Embryonic facial prominence (tissue), 1 donor: ENCODE measurements around the gene DMXL2.
"Not testable (repeated sequence)": the region's sequence is repeated elsewhere in the genome, so short reads cannot be mapped to it uniquely, and the experiment has no call there.

ENCODE experiments used
- DNase-seq: peaks from one replicate; pipeline ENCODE4 v3.0.0-alpha.2; 2016; ENCODE audit errors: extremely low spot score

Gene DMXL2

DNA sequence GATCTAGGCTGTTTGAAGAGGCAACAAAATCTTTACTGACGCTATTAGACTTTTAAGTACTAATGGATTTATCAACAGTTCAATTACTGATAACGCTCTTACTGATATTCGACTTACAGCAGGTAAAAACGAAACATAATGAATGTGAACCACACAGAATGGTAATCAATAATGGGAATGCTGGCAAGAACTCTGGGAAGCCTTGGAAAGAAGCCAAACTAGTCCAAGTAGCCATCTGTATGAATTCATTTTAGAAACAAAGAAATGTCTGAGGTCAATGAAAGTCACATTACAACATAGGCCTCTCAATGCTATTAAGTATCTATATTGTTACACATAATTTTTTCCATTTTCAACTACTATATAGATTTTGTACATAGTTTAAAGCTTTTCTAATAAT, 130.0 kb downstream of the DMXL2 start:
- DNase-seq: no peak

- DNase-seq: no peak
Observed at GRCh38 chr15:51491941-51492340, 130.6 kb downstream of the DMXL2 start.

GRCh38 chr15:51484781-51485180, 137.8 kb downstream of the DMXL2 start:
- DNase-seq: no peak

DNA sequence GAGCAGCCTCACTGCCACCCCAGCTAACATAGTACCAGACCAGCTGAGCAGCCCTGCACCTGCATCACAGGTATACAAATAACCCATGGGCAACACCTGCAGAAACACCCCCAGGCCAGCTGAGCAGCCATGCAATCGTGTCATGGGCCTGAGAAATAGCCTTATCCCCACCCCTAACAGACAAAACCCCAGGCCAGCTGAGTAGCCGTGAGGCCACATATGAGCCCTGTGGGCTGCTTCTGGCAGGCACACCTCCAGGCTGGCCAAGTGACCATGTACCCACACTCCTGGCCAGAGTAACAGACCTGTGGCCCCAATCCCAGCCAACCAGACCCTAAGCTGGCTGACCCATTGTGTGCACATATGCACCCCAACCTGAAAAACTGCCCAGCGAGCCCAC, 138.6 kb downstream of the DMXL2 start:
- no peak for DNase-seq

GRCh38 chr15:51483520-51483919, 139.1 kb downstream of the DMXL2 start:
- no peak for DNase-seq

DNA sequence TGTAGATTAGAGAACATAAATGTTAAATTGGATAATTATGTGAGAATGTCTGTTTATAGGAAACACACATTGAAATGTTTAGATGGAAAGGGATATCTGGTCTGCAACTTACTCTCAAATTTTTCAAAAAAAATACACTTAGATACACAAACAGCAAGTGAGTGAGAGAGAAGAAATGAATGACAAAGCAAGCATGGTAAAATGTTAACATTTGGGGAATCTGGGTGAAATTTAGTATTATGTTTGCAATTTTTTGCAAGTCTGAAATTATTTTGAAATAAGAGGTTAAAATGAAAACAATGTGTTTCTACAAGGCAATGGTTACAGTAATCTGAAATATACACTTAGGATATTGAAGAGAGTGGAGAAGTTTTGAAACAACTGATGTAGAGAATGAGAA, 146.8 kb downstream of the DMXL2 start:
- no peak for DNase-seq

- no peak for DNase-seq
Observed at GRCh38 chr15:51470512-51470911, 152.1 kb downstream of the DMXL2 start.

DNA sequence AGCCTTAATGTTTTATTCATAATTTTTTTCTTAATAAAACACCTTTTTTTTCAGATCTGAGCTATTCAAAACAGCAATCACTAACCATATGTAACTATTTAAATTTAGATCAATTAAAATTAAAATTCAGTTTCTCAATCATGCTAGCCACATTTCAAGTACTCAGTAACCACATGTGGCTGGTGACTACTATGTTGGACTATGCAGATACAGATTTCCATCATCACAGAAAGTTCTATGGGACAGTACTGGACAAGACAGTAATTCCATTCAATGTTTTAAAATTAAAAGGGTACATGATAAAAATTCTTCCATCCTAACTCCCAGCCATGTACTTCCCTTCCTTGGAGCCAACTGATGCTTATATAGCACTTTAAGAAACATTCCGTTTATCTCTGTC, 161.8 kb downstream of the DMXL2 start:
- DNase-seq: no peak

GRCh38 chr15:51450001-51450400, 172.6 kb downstream of the DMXL2 start:
- no peak for DNase-seq

GRCh38 chr15:51448622-51449399, 173.8 kb downstream of the DMXL2 start:
- DNase-seq: no peak

DNA sequence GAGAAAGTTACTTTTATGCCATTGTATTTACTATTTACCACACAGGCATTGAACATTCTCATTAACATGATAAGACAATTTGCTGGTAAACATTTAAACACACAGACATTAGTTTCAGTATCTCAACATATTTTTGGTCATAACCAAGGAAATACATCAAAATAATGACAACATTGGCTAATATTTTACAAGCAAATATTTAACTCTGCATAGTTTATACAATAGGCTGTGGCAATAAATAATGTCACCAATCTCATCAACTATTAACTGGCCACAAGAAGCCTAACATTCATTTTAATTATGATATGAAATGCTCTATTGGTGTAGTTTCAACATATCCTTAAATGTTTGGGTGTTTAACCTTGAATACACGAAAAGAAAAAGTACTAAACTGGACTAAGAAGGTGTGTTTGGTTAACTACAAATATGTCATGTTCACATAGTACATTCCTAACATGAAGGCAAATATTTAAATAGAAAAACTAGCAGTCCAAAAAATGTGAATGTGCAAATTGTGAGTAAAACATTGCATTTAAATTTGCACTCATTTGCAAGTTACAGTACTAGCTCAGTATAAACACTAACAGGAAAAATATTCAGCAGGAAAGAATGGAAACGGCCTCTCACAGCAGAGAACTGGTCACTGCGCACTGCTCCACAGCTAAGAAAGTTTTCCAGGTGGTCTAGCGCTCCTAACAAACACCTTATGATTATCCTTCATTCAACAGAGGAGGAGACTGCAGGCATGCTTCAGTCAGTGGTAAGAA, 174.5 kb downstream of the DMXL2 start:
- no peak for DNase-seq

DNA sequence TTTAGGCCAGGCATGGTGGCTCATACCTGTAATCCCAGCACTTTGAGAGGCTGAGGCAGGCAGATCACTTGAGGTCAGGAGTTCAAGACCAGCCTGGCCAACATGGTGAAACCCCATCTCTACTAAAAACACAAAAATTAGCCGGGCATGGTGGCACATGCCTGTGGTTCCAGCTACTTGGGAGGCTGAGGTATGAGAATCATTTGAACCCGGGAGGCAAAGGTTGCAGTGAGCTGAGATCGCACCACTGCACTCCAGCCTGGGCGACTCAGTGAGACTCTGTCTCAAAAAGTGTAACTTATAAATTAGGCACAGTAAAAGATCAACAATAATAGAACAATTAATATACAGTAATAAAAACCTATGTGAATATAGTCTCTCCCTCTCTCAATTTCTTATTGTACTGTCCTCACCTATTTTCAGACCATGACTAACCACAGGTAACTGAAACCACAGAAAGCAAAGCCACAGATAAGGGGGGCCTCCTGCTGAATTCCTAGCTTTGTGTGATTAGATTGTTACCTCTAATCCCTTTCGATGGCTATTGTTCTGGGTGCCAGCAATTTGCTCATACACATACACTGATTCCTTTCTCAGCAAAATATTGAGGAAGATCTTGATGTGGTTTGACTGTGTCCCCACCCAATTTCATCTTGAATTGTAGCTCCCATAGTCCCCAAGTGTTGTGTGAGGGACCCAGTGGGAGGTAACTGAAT, 176.4 kb downstream of the DMXL2 start:
- not testable (repeated sequence) for DNase-seq

DNA sequence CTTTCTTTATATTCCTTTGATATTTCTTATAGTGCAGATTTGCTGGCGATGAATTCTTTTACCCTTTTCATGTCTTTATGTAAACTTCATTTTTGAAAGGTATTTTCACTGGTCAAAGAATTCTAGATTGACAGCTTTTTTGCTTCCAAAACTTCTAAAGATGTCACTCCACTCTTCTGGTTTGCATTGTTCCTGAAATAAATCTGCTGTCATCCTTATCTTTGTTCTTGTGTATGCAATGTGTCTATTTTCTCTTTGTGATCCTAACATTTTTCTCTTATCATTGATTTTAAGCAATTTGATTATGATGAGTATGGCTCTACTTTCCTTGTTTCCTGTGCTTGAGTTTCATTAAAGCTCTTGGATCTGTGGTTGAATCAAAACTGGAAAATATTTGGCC, 177.8 kb downstream of the DMXL2 start:
- DNase-seq: no peak

GRCh38 chr15:51444112-51444511, 178.5 kb downstream of the DMXL2 start:
- DNase-seq: no peak

- DNase-seq: no peak
Observed at GRCh38 chr15:51443282-51443914, 179.2 kb downstream of the DMXL2 start.

DNA sequence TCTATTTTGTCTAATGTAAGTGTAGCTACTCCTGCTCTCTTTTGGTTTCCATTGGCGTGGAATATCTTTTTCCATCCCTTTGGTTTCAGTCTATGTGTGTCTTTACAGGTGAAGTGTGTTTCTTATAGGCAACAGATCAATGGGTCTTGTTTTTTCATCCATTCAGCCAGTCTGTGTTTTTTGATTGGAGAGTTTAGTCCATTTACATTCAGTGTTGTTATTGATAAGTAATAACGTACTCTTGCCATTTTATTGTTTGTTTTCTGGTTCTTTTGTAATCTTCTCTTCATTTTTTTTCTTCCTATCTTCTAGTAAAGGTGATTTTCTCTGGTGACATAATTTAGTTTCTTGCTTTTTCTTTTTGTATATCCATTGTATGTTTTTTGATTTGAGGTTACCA, 184.0 kb downstream of the DMXL2 start:
- DNase-seq: no peak

DNA sequence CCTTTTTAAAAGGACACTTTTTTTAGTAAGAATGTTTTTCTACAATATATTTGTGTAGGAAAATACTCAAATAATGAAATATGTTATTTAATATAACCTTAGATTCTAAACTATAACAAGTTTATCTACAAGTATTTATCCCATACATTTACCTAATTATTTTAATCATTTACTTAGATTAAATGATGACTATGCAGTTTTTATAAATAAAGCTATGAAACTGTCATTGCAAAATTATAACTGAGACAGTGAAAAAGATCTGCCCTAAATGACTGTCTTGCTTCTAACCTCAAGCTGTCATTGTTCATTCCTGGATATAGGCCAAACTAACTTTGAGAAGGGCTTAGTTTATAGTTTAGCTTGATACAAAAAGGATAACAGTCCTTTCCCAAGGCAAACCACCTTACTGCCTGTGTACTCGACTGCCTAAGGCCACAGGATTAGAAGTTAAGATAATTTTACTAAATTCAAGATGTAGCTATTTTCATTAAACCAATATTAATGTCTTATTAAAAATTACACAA, 197.0 kb downstream of the DMXL2 start:
- DNase-seq: no peak

DNA sequence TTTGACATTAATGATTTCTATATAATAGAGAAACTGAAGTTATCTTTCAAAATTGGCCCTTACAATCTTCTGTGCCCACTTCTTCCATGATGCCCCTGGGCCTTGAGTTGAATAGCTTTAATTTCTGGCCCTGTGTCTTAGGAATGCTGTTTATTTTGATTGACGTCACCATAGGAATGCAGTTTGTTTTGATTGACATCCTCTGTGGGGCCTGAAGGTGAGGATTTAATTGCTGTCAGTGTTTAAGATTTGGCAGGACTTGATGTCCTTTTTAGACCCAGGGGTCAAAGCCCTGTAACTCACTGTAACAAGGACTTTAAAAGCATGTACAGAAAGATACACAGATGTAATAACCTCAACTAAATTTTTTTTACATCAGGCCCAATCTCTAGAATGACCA, 197.8 kb downstream of the DMXL2 start:
- DNase-seq: no peak

- not testable (repeated sequence) for DNase-seq
Observed at GRCh38 chr15:51423040-51423439, 199.5 kb downstream of the DMXL2 start.

DNA sequence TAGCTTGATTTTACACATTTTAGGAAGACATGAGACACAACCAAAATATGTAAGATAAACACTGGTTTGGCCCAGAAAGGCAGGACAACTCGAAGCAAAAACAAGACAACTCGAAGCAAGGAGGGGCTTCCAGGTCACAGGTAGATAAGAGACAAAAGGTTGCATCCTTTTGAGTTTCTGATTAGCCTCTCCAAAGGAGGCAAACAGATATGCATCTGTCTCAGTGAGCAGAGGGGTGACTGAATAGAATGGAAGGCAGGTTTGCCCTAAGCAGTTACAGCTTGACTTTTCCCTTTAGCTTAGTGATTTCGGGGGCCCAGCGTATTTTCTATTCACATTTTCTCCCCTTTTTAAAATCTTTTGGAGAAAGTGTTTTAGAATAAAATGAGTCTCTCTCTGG, 206.4 kb downstream of the DMXL2 start:
- no peak for DNase-seq

DNA sequence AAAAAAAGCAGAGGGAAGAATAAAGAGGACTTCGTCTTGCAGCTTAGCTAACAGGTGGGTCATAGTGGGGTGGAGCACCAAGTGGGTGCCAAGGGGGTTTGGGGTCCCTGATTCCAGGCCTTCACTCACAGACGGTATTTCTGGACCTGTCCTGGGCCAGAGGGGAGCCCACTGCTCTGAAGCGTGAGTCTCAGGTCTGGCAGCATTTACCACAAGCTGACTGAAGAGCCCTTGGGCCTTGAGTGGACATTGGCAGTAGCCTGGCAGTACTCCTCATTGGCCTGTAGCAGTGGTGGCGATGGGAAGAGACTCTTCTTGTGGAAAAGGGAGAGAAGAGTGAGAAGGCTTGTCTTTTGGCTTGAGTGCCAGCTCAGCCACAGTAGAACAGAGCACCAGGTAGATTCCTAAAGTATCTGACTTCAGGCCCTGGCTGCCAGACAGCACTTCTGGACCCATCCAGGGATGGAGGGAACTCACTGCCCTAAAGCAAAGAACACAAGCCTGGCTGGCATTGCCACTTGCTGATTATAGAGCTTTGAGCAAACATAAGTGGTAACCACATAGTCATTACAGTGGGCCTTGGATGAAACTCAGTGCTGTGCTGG, 208.2 kb downstream of the DMXL2 start:
- no peak for DNase-seq
